ENCODE results near the gene CCKAR. TPM values are rescaled to one million over a fixed set of nuclear protein-coding genes. Genes with fewer than 3 reads are reported as not detected.

The CCKAR gene
- total RNA-seq, 2 donors from 2014 or later = not detected

DNA sequence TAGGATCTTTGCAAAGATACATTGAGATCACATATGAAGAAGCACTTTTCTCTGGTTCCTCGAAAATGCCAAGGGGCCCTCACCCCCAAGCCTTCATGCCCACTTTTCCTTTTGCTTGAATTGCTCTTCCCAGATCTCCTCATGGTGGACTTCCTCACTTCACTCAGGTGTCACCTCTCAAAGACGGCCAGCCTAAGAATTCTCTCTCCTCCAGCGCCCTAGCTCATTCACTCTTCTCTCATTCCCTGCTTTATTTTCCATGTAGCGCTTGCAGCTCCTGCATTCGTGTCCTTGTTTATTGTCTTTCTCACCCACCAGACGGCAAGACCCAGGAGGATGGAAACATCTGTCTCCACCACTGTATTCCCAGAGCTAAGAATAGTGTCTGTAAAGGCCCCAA, 32.9 kb downstream of the CCKAR start:
- no peaks in the 10 kb centered on the region for H3K4me1 ChIP-seq
- no peak overlapping the region for H3K27ac ChIP-seq

DNA sequence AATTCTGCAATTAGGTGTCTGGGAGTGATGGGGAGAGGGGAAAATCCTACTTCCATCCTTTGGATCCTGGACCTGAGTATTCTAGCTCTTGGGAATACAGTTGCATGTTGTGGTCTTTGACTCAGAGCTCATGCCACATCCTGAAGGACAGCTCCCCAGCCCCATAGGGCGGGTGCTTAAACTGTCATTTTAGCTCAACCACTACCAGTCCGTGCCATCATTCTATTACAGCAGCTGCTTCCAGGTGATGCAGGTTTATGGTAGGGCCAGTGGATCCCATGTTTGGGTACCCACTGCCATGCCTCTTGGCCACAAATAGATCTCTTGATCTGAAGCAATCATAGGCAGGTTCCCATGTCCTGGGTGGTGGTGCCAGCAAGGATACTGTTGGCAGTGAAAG, 34.7 kb downstream of the CCKAR start:
- peaks cover 0 to 8% of the 10 kb centered on the region in 2 donors for H3K9me3 ChIP-seq
- TF ChIP-seq, protein P1, sequence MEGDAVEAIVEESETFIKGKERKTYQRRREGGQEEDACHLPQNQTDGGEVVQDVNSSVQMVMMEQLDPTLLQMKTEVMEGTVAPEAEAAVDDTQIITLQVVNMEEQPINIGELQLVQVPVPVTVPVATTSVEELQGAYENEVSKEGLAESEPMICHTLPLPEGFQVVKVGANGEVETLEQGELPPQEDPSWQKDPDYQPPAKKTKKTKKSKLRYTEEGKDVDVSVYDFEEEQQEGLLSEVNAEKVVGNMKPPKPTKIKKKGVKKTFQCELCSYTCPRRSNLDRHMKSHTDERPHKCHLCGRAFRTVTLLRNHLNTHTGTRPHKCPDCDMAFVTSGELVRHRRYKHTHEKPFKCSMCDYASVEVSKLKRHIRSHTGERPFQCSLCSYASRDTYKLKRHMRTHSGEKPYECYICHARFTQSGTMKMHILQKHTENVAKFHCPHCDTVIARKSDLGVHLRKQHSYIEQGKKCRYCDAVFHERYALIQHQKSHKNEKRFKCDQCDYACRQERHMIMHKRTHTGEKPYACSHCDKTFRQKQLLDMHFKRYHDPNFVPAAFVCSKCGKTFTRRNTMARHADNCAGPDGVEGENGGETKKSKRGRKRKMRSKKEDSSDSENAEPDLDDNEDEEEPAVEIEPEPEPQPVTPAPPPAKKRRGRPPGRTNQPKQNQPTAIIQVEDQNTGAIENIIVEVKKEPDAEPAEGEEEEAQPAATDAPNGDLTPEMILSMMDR (IDR thresholded peaks at IDR 0.05) = no peak
- DNase-seq (ENCODE audit: low spot score) = no peak

More for the DNA sequence above, 32.9 kb downstream of the CCKAR start:
- DNase-seq (ENCODE audit: low spot score) = no peak
- TF ChIP-seq, protein P1 (IDR thresholded peaks at IDR 0.05) = no peak
- no peaks in the 10 kb centered on the region for H3K27me3 ChIP-seq
- no peaks in the 10 kb centered on the region for H3K36me3 ChIP-seq
- no peak overlapping the region for H3K4me3 ChIP-seq
- H3K9me3 ChIP-seq = peaks cover 0 to 8% of the 10 kb centered on the region in 2 donors

DNA sequence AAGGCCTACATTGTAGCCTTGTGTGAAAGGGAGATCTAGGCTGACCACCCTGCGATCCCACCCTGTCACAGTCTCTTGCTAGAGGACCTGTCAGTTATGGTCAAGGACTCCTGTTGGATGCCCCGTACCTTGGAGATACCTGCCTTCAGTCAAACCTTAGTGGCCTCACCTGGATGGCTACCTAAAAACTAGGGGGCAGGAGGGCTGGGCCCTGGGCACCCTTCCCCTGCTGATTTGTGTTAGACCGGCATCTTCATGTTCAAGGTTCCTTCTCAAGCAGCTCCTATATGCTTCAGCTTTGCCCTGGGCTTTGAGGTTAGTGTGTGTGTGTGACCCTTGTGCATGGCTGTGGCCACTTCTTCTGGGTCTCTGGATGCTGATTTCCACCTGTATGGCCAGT, 35.3 kb downstream of the CCKAR start:
- no peak overlapping the region for H3K4me3 ChIP-seq
- TF ChIP-seq, protein P1 (IDR thresholded peaks at IDR 0.05) = no peak
- no peaks in the 10 kb centered on the region for H3K4me1 ChIP-seq
- DNase-seq (ENCODE audit: low spot score) = no peak
- no peaks in the 10 kb centered on the region for H3K36me3 ChIP-seq
- H3K27ac ChIP-seq = no peak overlapping the region
- H3K9me3 ChIP-seq = peaks cover 0 to 8% of the 10 kb centered on the region in 2 donors
- no peaks in the 10 kb centered on the region for H3K27me3 ChIP-seq

More for the DNA sequence above, 34.7 kb downstream of the CCKAR start:
- no peaks in the 10 kb centered on the region for H3K36me3 ChIP-seq
- no peak overlapping the region for H3K4me3 ChIP-seq
- no peaks in the 10 kb centered on the region for H3K27me3 ChIP-seq
- H3K27ac ChIP-seq = no peak overlapping the region
- H3K4me1 ChIP-seq = no peaks in the 10 kb centered on the region

DNA sequence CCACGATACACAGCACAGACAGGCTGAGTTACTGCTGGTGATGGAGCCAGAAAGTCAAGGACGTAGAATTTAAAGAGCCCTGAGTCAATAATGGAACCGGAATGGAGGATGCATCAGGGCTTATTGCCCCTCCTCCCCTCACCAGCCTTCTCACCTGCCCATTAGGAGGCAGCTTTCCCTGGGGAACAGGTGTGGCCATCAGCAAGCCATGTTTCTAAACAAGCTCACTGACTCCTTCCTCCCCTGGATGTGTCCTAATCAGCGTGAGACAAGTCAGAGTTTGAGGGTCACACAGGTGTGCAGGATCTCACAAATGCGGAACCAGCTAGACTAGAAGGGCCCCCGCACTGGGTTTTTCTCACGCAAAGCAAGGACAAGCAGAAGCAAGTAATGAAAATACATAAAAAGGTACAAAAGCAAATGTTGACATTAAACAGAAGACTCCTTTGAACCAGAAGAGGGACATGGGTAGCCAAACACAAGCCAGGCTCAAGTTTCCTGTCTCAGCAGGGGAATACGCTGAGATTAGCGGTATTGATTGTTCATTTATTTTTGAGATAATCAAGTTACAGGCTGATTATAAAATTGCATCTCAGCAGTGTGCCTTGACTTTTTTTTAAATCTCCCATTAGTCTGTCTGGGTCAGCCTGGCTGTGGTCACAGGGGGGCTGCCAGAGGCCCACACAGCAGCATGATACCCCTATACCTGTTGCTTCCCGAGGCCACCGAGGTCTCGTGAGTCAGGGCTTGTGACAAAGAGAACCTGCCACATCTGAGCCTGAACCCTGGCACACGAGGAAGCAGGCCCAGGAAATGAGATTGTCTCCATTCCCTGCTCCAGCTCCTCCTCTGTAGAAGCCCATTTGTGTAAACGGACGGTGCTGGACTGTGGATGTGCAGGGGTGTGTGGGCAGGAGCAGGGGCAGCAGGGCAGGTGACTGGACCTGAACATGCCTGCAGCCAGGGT, 37.4 kb downstream of the CCKAR start:
- Histone ChIP-seq H3K4me3 (no peak overlapping the region), H3K9me3 (peaks cover 0 to 8% of the 10 kb centered on the region in 2 donors), H3K27ac (no peak overlapping the region), H3K27me3 (no peaks in the 10 kb centered on the region), H3K36me3 (no peaks in the 10 kb centered on the region), H3K4me1 (no peaks in the 10 kb centered on the region)
- DNase-seq (ENCODE audit: low spot score) = no peak
- TF ChIP-seq, protein P1 (IDR thresholded peaks at IDR 0.05) = no peak

DNA sequence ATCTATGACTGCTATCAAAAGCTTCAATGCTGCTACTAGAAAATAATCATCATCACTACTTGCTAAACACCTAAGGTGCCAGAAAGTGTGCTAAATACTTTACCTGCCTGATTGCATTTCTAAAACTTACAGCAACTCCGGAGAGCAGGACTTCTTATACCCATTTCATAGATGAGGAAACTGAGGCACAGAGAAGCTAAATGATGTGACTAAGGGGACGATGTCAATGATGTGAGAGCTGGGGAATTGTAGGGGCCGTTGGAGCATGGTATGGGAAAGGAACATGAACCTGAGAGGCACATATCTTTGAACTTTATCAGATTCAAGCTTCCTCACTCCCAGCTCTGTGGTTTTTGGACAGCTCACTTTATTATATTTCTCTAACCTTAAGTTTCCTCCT, 38.7 kb downstream of the CCKAR start:
- H3K4me3 ChIP-seq = no peak overlapping the region
- H3K27ac ChIP-seq = no peak overlapping the region
- TF ChIP-seq, protein P1 (IDR thresholded peaks at IDR 0.05) = no peak
- no peaks in the 10 kb centered on the region for H3K4me1 ChIP-seq
- peaks cover 0 to 8% of the 10 kb centered on the region in 2 donors for H3K9me3 ChIP-seq
- H3K36me3 ChIP-seq = no peaks in the 10 kb centered on the region
- no peaks in the 10 kb centered on the region for H3K27me3 ChIP-seq
- no peak for DNase-seq (ENCODE audit: low spot score)

Measured in right atrium auricular region (tissue), 2 donors.